Endothelial cell (in vitro differentiated cells): Measurements from ENCODE around the gene SF3B3. TPM values are rescaled to one million over a fixed set of nuclear protein-coding genes. Genes with fewer than 3 reads are reported as not detected.

Source experiments
- DNase-seq: peaks from one replicate; pipeline ENCODE4 v3.0.0; 2021; ENCODE audit warnings: low spot score
- H3K27ac Mint-ChIP-seq: one replicate; pipeline ENCODE4 v1.8.0; 2021; ENCODE audit warnings: mixed read lengths, inconsistent platforms; ENCODE audit not compliant: unreplicated experiment
- H3K27me3 Mint-ChIP-seq: one replicate; pipeline ENCODE4 v1.8.0; 2021; ENCODE audit warnings: mild to moderate bottlenecking, moderate library complexity, mixed read lengths, inconsistent platforms; ENCODE audit not compliant: unreplicated experiment
- H3K36me3 Mint-ChIP-seq: one replicate; pipeline ENCODE4 v1.8.0; 2021; ENCODE audit warnings: mild to moderate bottlenecking, low read depth, mixed read lengths, inconsistent platforms; ENCODE audit not compliant: unreplicated experiment
- H3K4me1 Mint-ChIP-seq: one replicate; pipeline ENCODE4 v1.8.0; 2021; ENCODE audit warnings: mild to moderate bottlenecking, mixed read lengths, inconsistent platforms; ENCODE audit not compliant: unreplicated experiment
- H3K4me3 Mint-ChIP-seq: one replicate; pipeline ENCODE4 v1.8.0; 2021; ENCODE audit warnings: mild to moderate bottlenecking, mixed read lengths, inconsistent platforms; ENCODE audit not compliant: unreplicated experiment
- H3K9me3 Mint-ChIP-seq: one replicate; pipeline ENCODE4 v1.8.0; 2021; ENCODE audit warnings: mixed read lengths, inconsistent platforms; ENCODE audit not compliant: unreplicated experiment
- CTCF ChIP-seq: fragments of 200-600 bp; sonication (generic); IDR thresholded peaks from one replicate; pipeline ENCODE4 v1.5.0; 2021; ENCODE audit warnings: antibody characterized with exemption; ENCODE audit not compliant: unreplicated experiment
- total RNA-seq: library from RNA; stranded (reverse); fragmentation: NEBNext Ultra II Directional; extraction: Animal tissue kit (Norgen Biotek cat#: 25700); gene quantifications from one replicate; pipeline ENCODE4 v1.2.1, GENCODE V29; 2021; ENCODE audit not compliant: unreplicated experiment

SF3B3 gene
- total RNA-seq, 1 donor from 2014 or later = 228 TPM

- Mint-ChIP-seq H3K27me3 (peaks cover 5% of the 10 kb centered on the region), H3K4me1 (no peaks in the 10 kb centered on the region), H3K27ac (no peak overlapping the region), H3K4me3 (no peak overlapping the region), H3K9me3 (no peaks in the 10 kb centered on the region), H3K36me3 (no peaks in the 10 kb centered on the region)
- TF ChIP-seq CTCF = no peak
- no peak for DNase-seq
Observed at GRCh38 chr16:70610273-70611223, 86.9 kb downstream of the SF3B3 start.

GRCh38 chr16:70611224-70611598 lies 87.6 kb downstream of the SF3B3 start:
- H3K9me3 Mint-ChIP-seq = no peaks in the 10 kb centered on the region
- H3K27ac Mint-ChIP-seq = no peak overlapping the region
- no peaks in the 10 kb centered on the region for H3K36me3 Mint-ChIP-seq
- H3K27me3 Mint-ChIP-seq = peaks cover 5% of the 10 kb centered on the region
- DNase-seq = no peak
- no peak overlapping the region for H3K4me3 Mint-ChIP-seq
- no peak for TF ChIP-seq CTCF
- H3K4me1 Mint-ChIP-seq = no peaks in the 10 kb centered on the region

GRCh38 chr16:70611785-70612303 lies 88.2 kb downstream of the SF3B3 start:
- Mint-ChIP-seq H3K27ac (no peak overlapping the region), H3K4me1 (peaks cover 2% of the 10 kb centered on the region), H3K9me3 (no peaks in the 10 kb centered on the region), H3K27me3 (peaks cover 5% of the 10 kb centered on the region), H3K4me3 (no peak overlapping the region), H3K36me3 (no peaks in the 10 kb centered on the region)
- TF ChIP-seq CTCF = no peak
- DNase-seq = no peak

GRCh38 chr16:70612931-70613330 lies 89.3 kb downstream of the SF3B3 start:
- H3K27me3 Mint-ChIP-seq = peaks cover 5% of the 10 kb centered on the region
- DNase-seq = no peak
- no peak for TF ChIP-seq CTCF
- no peaks in the 10 kb centered on the region for H3K9me3 Mint-ChIP-seq
- H3K27ac Mint-ChIP-seq = no peak overlapping the region
- peaks cover 3% of the 10 kb centered on the region for H3K4me1 Mint-ChIP-seq
- no peaks in the 10 kb centered on the region for H3K36me3 Mint-ChIP-seq
- no peak overlapping the region for H3K4me3 Mint-ChIP-seq
